ENCODE results near the gene FLAD1. TPM values are rescaled to one million over a fixed set of nuclear protein-coding genes. Genes with fewer than 3 reads are reported as not detected.

FLAD1 gene
- total RNA-seq, 1 experiment from 2014 or later: 97.0 TPM

GRCh38 chr1:154940213-154940560 lies 43.0 kb upstream of the FLAD1 start:
- Histone ChIP-seq H2AFZ (ENCODE audit: low read length) (no peak overlapping the region), H3K18ac (ENCODE audit: insufficient read length, low read depth, low read length) (no peak overlapping the region), H3K4ac (ENCODE audit: low read depth, low read length) (no peak overlapping the region), H4K20me1 (ENCODE audit: control insufficient read depth, insufficient read depth, insufficient read length) (no peaks in the 10 kb centered on the region), H2BK20ac (ENCODE audit: low read depth, low read length, poor library complexity, severe bottlenecking) (no peak overlapping the region), H3K23me2 (ENCODE audit: insufficient read length, low read depth, low read length, poor library complexity, severe bottlenecking) (peaks cover 11% of the 10 kb centered on the region), H3K79me1 (ENCODE audit: insufficient read depth, low read depth, low read length, poor library complexity, severe bottlenecking) (no peaks in the 10 kb centered on the region), H3K56ac (ENCODE audit: insufficient read length, low read depth, low read length) (no peak overlapping the region), H3K23ac (ENCODE audit: insufficient read length, low read depth, low read length) (no peak overlapping the region), H4K5ac (ENCODE audit: insufficient read length, low read depth, low read length) (no peak overlapping the region), H4K91ac (ENCODE audit: insufficient read length, low read depth, low read length) (no peak overlapping the region), H3K9me3 (ENCODE audit: control insufficient read depth, low read depth, low read length) (no peaks in the 10 kb centered on the region), H2BK120ac (ENCODE audit: low read depth, low read length, poor library complexity, severe bottlenecking) (no peak overlapping the region), H3K27me3 (ENCODE audit: insufficient read depth, low read length) (no peaks in the 10 kb centered on the region), H3K79me2 (ENCODE audit: insufficient read depth, low read length) (no peaks in the 10 kb centered on the region), H4K8ac (replicated peaks; ENCODE audit: insufficient read length, low read depth, low read length) (no peak overlapping the region), H3K4me1 (ENCODE audit: insufficient read depth, low read length) (peaks cover 3% of the 10 kb centered on the region), H3T11ph (ENCODE audit: low read length) (no peak overlapping the region), H2BK15ac (ENCODE audit: low read depth, low read length) (no peak overlapping the region), H3K4me2 (ENCODE audit: insufficient read depth, insufficient read length, low read length) (no peak overlapping the region), H3K27ac (ENCODE audit: insufficient read length, low read depth, low read length) (no peak overlapping the region), H3K14ac (ENCODE audit: insufficient read depth, low read length) (no peak overlapping the region), H2BK12ac (ENCODE audit: insufficient read length, low read depth, low read length) (no peak overlapping the region), H2AK5ac (ENCODE audit: insufficient read length, low read length) (no peak overlapping the region), H2BK5ac (ENCODE audit: insufficient read length, low read length) (no peak overlapping the region), H3K9ac (ENCODE audit: extremely low read depth, insufficient read length, low read length) (no peak overlapping the region)
- Mint-ChIP-seq H3K4me1 (peaks cover 37 to 40% of the 10 kb centered on the region in 2 experiments), H3K36me3 (ENCODE audit: insufficient read depth in 1 of 3, low read depth in 3 of 3) (no peaks in the 10 kb centered on the region; a peak in 1 of 7 replicates), H3K27me3 (ENCODE audit: low read depth) (no peaks in the 10 kb centered on the region; the same call in 1 of the 2 replicates), H3K4me3 (no peak overlapping the region; a peak in 1 of 5 replicates), H3K9me3 (no peaks in the 10 kb centered on the region; a peak in 2 of 5 replicates), H3K27ac (peak overlapping the region in 1 of 3 experiments; percentile 48; a peak in 1 of 7 replicates)
- TF ChIP-seq CTCF (conservative IDR thresholded peaks at IDR 0.05): no peak
- DNase-seq: no peak
- no CpG with 5 or more reads among the region's 1 CpG for WGBS (ENCODE audit: extremely low coverage, insufficient read length, low lambda C conversion rate)

Data from H9 (cell line).